Lung (tissue), 12 donors: ENCODE data around the gene CDKAL1. TPM values are rescaled to one million over a fixed set of nuclear protein-coding genes. Genes with fewer than 3 reads are reported as not detected.

Source experiments
- ATAC-seq: fragments of 200-7000 bp; cut with Tn5 transposase; one replicate; pipeline ENCODE4 v1.9.1; 2020; ENCODE audit warnings: moderate number of reproducible peaks; ENCODE audit not compliant: insufficient read depth, low FRiP score
- DNase-seq, 3 donors: peaks; one replicate each; pipeline ENCODE4 v3.0.0-alpha.2; 2013 to 2017
- H3K27ac ChIP-seq, 2 donors: one replicate each; pipeline ENCODE4 v1.5.1; 2013; ENCODE audit warnings: mild to moderate bottlenecking in 2 of 2, moderate library complexity in 2 of 2, control low read depth in 1 of 2, inconsistent platforms in 1 of 2, low read depth in 1 of 2, low read length in 1 of 2
- H3K27me3 ChIP-seq, 3 donors: one replicate each; pipeline ENCODE4 v1.5.1; 2013; ENCODE audit warnings: low read length in 2 of 3; ENCODE audit not compliant: control insufficient read depth in 3 of 3, insufficient read depth in 3 of 3
- H3K36me3 ChIP-seq, 4 donors: one replicate each; pipeline ENCODE4 v1.5.1; 2013; ENCODE audit warnings: low read length in 4 of 4, mild to moderate bottlenecking in 1 of 4, moderate library complexity in 1 of 4; ENCODE audit not compliant: control insufficient read depth in 4 of 4, insufficient read depth in 4 of 4
- H3K4me1 ChIP-seq, 5 donors: one replicate each; pipeline ENCODE4 v1.5.1; 2013; ENCODE audit warnings: low read length in 5 of 5, mild to moderate bottlenecking in 2 of 5, moderate library complexity in 1 of 5; ENCODE audit not compliant: control insufficient read depth in 5 of 5, insufficient read depth in 5 of 5
- H3K4me3 ChIP-seq: one replicate; pipeline ENCODE4 v1.5.1; 2013; ENCODE audit warnings: mild to moderate bottlenecking, control low read depth, moderate library complexity
- H3K9ac ChIP-seq, 2 donors: one replicate each; pipeline ENCODE4 v1.5.1; 2013; ENCODE audit warnings: low read length in 2 of 2, control low read depth in 1 of 2; ENCODE audit not compliant: insufficient read depth in 1 of 2
- H3K9me3 ChIP-seq, 4 donors: one replicate each; pipeline ENCODE4 v1.5.1; 2013; ENCODE audit warnings: low read length in 3 of 4, mild to moderate bottlenecking in 1 of 4, moderate library complexity in 1 of 4; ENCODE audit not compliant: control insufficient read depth in 4 of 4, insufficient read depth in 3 of 4
- WGBS, 2 donors: extraction: QIAGEN DNeasy Blood & Tissue Kit; methylation state at CpG; one replicate each; pipeline ENCODE4 v1.1.7; 2013; 5-methylcytosine and 5-hydroxymethylcytosine counted together
- polyA plus RNA-seq, 2 donors: library from polyadenylated mRNA; stranded (reverse); fragments of 200-250 nt; gene quantifications; one replicate each; pipeline ENCODE4 v1.2.1, GENCODE V29; 2013
- total RNA-seq, 2 donors: library from RNA; depleted of rRNA in 1 of 2; stranded (reverse); fragments of >200 nt in 1 of 2; gene quantifications; one replicate each; pipeline ENCODE4 v1.2.1, GENCODE V29; 2014 to 2021
- TF ChIP-seq, protein P1 (sequence below): IDR thresholded peaks from 2 replicates; pipeline ENCODE4 v1.5.1; 2012; ENCODE audit warnings: mild to moderate bottlenecking; ENCODE audit errors: control extremely low read depth, extremely low read depth
- donor health status: control.
- donor health status: control.
- donor health status: Bipolar disorder and iron deficiency.
- donor health status: healthy.
- donor health status: DM: yes; HTN: yes; CAD: no.

Gene CDKAL1
- total and polyA plus RNA-seq, 4 donors: 4.0 to 39.0 (median 10.0) TPM

GRCh38 chr6:20581070-20581469 is 46.8 kb downstream of the CDKAL1 start:
- ATAC-seq (no peak), DNase-seq (no peak)
- peaks cover 3 to 6% (median 3%) of the 10 kb centered on the region in 4 donors for H3K36me3 ChIP-seq
- 97 to 100% methylated on average over 1 of the region's 1 CpG for WGBS, 2 donors
- no peaks in the 10 kb centered on the region for H3K27me3 ChIP-seq
- no peaks in the 10 kb centered on the region for H3K9me3 ChIP-seq
- peaks cover 0 to 3% (median 0%) of the 10 kb centered on the region in 5 donors for H3K4me1 ChIP-seq
- no peak overlapping the region for H3K9ac ChIP-seq
- TF ChIP-seq, protein P1, sequence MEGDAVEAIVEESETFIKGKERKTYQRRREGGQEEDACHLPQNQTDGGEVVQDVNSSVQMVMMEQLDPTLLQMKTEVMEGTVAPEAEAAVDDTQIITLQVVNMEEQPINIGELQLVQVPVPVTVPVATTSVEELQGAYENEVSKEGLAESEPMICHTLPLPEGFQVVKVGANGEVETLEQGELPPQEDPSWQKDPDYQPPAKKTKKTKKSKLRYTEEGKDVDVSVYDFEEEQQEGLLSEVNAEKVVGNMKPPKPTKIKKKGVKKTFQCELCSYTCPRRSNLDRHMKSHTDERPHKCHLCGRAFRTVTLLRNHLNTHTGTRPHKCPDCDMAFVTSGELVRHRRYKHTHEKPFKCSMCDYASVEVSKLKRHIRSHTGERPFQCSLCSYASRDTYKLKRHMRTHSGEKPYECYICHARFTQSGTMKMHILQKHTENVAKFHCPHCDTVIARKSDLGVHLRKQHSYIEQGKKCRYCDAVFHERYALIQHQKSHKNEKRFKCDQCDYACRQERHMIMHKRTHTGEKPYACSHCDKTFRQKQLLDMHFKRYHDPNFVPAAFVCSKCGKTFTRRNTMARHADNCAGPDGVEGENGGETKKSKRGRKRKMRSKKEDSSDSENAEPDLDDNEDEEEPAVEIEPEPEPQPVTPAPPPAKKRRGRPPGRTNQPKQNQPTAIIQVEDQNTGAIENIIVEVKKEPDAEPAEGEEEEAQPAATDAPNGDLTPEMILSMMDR: no peak
- H3K4me3 ChIP-seq: no peak overlapping the region
- no peak overlapping the region for H3K27ac ChIP-seq

GRCh38 chr6:20582586-20583443 is 48.6 kb downstream of the CDKAL1 start:
- H3K9ac ChIP-seq: no peak overlapping the region
- peak in 1 of 3 donors; percentile 39 for DNase-seq
- H3K27ac ChIP-seq: no peak overlapping the region
- WGBS, 2 donors: 64 to 86% methylated on average over 4 of the region's 4 CpGs
- TF ChIP-seq, protein P1: no peak
- peaks cover 0 to 1% (median 0%) of the 10 kb centered on the region in 4 donors for H3K9me3 ChIP-seq
- no peaks in the 10 kb centered on the region for H3K27me3 ChIP-seq
- H3K4me1 ChIP-seq: peaks cover 0 to 3% (median 0%) of the 10 kb centered on the region in 5 donors
- peaks cover 0 to 6% (median 1%) of the 10 kb centered on the region in 4 donors for H3K36me3 ChIP-seq
- H3K4me3 ChIP-seq: no peak overlapping the region
- ATAC-seq: no peak

DNA sequence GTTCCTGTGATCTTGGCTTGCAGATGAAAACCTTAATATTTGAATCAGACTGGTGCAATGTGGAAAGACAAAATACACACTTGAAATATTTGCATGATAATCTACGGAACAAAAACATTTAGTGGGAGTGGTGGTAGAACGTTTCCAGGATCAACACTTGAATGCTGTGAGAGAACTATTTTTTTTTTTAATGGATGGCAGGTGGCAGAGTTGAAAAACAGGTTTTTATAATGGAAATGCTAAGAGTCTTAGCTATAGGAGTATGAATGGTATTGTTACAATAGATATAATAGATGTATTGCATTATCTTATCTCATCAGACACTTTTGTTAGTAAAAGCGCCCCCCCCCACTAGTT is 49.2 kb downstream of the CDKAL1 start:
- no peaks in the 10 kb centered on the region for H3K27me3 ChIP-seq
- peaks cover 0 to 3% (median 0%) of the 10 kb centered on the region in 5 donors for H3K4me1 ChIP-seq
- ATAC-seq (no peak), DNase-seq (peak in 1 of 3 donors; percentile 54)
- TF ChIP-seq, protein P1: no peak
- WGBS, 2 donors: 48 to 56% methylated on average over 3 of the region's 3 CpGs
- H3K27ac ChIP-seq: no peak overlapping the region
- H3K9ac ChIP-seq: no peak overlapping the region
- H3K4me3 ChIP-seq: no peak overlapping the region
- peaks cover 0 to 6% (median 1%) of the 10 kb centered on the region in 4 donors for H3K36me3 ChIP-seq
- peaks cover 0 to 1% (median 0%) of the 10 kb centered on the region in 4 donors for H3K9me3 ChIP-seq
